DMS153 treated with DMSO at 0.1 percent for 48 hours (cell line): ENCODE results near the gene CCM2.
"Not testable (repeated sequence)": the region's sequence is repeated elsewhere in the genome, so short reads cannot be mapped to it uniquely, and the experiment has no call there.

Source experiments
- DNase-seq: peaks from one replicate; lab custom pipeline; 2025; ENCODE audit not compliant: unreplicated experiment; lab: John Stamatoyannopoulos, UW

Gene CCM2

DNA sequence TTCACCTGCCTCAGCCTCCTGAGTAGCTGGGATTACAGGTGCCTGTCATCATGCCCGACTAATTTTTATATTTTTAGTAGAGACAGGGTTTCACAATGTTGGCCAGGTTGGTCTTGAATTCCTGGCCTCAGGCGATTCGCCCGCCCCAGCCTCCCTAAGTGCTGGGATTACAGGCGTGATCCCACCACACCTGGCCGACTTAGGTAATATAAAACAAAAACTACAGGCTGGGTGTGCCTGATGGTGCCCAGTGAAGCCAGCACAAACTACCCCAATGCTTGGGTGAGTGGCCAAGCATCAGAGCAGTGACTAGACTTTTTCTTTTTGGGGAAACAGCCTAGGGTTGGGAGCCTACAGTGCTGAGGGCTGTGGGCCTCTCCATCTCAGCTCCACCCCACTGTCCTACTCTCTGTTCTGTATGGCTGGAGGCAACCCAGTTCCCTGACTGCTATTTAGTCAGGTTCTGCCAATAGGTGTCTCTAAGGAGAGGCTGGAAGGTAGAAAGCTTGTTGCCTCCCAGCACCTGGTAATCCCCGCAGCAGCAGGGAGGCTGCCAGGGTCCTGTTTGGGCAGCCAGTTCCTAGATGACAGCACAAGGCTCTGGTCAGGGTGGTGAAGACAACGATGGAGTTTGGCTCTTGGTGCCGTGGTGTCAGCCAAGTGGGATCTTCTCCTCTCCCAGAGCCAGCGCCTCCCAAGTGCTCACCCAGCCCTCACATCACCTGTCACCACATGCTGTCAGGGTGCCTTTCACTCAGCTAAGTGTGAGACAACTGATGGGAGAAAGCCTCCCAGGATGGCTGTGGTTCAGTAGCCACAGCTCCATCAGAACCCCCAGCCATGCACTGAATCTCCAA lies 99.2 kb downstream of the CCM2 start:
- DNase-seq: no peak

DNA sequence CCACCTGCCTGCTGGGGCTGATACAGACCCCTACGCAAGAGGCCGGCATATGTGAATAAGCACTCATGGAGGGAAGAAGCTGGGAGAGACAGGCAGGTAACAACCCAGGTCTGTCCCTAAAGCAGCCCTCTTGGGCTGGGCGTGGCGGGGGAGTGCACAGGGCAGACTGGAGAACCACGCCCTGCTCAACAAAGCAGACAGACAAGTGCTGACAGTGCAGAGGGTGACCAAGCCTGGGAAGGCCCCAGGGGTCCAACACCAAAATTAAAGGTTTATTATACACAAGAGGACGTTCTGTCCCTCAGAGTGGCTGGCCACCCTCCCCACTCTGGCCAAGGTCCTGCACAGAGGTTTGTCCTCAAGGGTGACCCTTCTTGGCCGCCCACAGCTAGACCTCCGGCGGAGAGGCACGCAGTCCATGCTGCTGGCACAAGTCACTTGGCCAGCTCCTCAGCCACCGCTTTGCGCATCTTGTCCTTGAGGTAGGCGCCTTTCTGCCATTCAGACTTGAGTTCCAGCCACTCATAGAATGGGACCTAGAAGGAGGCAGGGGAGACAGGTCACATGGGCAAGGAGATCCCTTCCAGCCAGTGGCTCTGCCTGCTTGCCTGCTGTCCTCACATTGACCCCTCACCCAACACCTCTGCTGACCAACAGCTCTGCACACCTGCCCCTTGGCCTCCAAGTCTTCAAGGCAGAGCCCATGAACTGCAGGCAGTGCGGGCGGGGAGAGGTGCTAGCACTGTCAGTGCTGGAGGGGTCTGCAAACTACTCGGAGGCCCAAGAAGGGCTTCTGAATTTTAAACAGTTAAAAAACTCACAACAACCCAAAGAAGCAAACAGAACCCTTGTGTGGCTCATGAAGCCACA lies 100.1 kb downstream of the CCM2 start:
- no peak for DNase-seq

DNA sequence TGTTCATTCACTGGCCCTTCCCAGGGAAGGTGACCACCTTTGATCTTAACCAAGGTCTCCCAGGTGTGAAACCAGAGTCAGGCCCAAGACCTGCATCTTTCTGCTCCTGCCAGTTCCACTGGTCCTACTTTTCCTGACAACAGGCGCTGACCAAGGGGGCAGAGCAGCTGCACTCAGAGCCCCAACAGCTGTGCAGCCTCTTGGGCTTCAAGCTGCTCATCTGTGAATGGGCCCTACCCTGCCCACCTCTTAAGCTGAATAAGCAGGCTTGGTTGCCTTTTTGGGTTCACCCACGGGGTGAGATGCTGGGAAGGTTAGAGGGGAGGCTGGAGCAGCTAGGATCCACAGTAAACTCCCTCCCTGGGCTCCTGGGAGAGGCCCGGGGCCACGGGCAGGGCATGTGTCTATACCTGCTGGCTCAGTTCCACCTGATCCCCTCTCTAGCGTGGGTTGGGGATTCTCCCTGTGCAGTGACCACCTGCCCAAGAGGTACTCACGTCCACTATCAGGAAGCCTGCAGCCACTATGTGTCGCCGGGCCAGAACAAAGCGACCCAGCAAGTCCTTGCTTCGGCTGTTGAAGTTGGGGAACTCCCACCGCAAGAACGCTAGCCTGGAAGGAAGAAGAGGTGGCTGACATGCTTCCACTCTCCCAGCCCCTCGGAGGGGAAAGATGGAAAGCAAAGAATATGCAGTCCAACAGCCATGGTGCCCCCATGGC lies 100.9 kb downstream of the CCM2 start:
- no peak for DNase-seq

DNA sequence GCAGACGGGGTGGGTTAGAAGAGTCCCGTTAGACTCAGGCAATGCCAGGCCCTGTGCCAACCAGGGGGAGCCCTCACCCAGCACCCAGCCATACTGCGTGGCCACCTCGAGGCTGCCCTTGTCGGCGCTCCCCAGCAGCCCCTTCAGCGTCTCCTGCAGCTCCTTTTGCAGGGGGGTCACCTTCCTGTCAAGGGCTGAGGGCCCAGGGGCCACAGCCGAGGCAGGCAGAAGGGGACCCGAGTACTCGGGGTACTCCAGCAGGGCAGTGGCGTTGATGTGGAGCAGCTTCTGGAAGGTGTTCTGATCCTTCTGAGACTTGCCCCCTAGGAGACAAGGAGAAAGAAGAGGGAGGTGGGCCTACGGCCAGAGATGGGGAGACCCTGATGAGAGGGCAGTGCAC lies 101.7 kb downstream of the CCM2 start:
- no peak for DNase-seq

DNA sequence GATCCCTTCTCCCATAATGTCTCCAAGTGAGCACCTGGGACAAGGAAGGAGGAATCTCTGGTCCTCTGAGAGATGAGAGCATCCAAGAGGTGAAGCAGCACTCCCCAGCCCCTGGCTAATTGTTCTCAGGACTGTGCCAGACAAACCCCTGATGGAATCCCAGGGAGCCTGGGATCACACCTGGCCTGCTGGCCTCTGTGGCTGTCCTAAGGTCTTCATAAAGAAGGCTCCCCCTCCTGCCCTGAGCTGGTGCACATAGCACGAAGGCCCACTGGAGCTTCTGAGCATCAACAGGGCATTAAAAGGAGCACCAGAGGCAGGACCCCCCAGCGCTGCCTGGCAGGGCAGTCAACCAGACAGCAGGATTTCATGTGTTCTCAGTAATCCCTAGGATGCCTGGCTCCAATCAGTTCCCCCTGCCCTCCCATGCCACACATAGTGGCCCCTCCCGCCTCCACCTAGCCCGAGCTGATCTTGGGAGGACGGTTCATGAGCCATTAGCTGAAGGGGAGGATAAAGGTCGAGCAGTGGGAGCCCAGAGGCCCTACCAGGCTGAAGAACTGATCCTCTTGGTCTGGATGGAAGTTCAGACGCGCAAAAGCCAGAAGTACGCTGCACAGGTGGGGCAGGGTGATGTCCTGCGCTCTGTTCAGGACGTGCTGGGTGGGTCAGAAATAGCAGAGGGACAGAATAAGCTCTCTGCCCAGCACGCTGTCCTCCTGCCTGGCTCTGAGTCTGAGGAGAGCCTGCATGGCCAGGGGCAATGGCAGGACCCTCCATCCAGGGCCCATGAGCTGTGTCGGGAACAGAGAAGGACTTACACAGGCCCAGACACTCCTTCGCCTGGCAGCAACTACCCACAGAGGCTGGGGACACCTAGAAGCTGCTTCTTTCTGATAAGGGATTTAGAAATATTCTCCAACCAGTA lies 103.0 kb downstream of the CCM2 start:
- DNase-seq: no peak

DNA sequence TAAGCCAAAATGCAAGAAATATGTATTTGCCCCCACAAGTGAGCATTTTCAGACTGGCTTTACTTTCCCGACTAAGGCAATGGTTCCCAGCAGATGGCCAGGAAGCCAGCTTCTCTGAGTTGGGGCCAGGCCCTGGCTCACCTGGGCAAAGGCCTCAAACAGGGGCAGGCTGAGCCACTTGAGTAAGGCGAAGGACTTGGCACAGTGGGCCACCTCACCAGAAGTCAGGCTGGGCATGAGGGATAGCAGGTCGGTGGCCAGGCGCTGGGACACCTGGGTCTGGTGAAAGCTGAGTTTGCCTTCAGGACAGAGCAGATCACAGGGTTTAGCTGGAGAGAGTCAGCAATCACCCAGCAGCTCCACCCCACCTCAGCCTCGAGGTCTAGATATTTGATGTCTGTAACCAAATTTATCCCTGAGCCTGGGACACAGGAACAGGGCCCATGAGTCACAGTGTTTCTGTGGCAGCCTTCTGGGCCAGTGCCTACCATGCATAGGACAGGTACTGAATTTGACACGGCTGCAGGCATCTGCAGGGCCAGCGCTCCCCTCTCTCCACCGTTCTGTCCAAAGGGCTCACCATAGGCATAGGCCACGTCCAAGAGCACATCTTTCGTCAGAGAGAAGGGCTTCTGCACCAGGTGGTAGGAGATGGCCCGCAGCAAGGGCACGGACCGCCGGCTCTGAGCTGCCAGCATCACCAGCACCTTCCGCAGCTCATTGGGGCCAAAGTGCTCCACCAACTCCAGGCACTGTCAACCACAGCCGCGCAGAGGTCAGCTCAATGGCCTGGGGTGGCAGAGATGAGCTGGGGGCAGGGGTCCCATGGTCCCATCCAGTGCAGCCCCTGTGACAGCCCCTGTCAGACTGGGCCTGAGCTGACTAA lies 104.2 kb downstream of the CCM2 start:
- DNase-seq: no peak

DNA sequence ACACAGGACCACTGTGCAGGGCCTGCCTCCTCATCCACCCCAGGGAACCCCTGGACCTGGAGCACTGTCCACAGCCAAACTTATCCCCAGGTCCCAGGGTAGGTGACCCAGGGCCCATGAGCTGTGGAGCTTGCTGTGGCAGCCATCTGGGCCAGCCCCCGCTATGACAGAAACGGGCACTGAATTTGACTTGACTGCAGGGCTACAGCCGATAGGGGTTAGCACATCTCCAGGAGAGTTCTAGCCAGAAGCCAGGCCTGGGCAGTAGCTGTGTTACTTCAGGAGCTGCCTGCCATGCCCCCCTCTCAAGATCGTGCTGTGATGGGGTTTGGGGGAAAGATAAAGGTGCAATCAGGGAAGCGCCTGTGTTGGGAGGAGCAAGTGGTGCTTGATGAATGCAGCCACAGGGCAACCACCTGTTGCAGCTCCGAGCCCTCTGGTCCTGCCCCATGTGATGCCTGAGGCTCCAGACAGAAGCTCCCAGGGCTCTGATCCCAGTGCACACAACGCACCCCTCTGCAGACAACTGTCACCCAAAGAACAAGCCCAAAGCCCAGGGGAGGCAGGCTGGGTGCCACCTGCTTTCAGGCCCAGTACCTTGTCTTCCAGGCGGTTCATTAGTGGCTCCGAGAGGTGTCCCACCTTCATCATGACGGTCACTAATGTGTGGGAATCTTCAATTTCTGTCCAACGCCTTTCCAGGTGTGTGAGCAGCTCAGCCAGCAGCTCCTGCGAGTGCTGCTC lies 105.0 kb downstream of the CCM2 start:
- no peak for DNase-seq

DNA sequence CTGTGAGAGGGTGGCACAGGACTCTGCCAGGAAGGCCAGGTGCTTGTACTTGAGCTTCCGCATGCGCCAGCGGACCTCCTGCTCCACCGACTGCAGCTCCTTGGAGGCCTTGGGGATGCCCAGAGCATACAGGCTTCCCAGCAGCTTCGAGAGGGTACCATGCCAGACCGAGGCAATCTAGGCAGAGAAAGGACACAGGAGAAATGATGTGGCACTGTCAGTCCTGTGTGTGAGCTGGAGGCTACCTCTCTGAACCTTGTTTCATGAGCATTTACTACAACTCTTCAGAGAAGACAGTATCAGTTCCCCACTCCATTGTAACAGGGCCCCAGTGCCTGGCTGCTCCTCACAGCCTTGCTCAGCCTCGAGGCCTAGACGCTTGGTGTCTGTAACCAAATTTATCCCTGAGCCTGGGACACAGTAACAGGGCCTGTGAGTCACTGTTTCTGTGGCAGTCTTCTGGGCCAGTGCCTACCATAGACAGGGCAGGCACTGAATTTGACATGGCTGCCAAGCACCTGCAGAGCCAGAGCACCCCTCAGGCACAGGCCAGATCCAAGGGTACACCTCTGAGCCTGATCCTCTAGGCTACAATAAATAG lies 105.7 kb downstream of the CCM2 start:
- DNase-seq: no peak

DNA sequence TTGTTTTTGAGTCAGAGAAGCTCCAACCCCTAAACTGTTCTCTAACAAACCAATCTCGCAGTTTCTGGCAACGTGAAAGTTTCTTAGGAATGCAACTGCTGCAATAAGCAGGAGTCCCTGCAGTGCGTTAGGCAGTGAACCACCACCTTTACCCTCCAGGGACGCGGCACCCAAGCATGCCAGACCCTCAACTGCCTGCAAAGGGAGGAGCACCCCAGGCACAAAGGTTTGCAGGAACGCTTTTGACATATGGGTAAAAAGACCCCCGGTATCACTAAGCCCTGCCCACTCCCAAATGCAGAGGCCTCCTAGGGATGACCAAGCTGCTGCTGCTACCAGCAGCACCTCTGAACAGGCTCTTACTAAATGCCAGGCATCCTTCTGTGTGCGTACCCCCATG lies 106.8 kb downstream of the CCM2 start:
- DNase-seq: no peak

DNA sequence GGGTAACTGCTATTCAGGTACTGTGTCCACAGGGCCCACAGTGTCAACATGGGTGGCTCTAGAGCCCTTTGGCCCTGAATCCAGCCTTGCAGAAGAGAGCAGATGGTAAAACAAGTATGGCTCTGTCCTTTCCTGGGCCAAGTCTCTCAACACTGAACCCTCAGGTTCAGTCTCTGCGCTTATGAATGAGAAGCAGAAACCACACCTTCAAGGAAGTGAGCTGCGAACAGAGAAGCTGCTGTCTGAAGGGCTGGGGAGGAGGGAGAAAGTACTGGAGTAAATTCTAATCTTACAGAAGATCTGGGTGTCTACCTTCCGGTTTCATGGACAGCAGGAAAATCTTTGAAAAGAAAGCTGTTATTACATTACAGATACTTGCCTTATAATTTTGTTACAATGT lies 107.4 kb downstream of the CCM2 start:
- DNase-seq: no peak

DNA sequence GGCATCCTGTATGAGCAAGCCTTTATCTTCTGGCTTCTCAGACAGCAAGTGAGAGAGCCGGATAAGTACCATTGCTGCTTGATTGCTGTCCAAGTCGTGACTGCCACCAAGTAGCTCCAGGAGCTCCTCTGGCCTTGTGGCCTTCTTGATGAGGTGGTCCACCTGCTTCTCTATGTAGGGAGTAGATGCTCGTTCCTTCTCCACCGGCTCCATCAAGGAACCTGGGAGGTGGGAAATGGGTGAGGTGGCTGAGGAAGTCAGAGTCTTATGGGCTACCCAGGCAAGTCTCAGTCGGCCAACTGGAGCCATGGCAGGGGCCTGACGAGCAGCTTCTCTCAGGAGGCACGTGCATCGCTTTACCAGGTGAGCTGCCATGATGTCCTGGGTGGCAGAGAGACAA lies 108.9 kb downstream of the CCM2 start:
- DNase-seq: no peak

DNA sequence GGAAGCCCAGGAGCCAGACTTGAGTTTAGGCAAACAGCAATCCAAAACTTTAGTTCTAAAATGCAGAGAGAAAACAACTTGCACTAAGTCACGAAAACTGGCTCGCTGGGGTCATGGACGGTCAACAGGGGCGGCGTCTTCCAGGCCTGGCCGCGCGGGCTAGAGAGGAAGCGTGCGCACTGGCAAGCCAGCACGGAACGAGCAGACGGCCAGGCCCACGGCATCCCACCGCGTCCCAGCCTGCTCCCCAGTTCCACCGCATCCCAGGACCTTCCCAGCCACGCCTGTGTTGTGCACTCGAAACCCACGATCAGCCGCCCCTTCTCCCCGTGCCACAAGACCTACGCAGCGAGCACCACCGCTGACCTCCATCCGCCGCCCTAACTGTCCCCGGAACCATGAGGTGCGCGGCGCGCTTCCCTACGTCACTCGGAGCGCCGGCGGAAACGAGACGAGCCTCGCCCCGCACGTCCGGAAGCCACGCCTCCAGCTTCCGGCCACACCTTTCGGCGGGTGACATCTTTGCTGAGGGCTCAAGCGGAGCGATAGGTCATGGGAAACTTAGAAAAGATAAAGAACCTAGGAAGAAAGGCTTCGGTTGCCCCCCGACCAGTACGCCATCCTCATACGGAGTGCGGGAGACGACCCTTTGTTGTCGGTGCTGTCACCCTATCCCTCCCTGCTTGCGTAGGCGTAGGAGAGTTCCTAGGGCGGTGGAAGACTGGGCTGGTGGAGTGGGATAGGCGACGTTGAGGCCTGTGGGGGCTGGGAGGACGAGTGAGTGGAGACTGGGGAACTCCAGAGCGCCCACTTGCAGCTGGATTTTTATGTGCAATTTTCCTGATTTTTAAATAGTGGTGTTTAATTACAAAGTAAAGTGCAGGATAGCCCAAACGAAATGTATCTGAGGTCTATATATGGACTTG lies 111.6 kb downstream of the CCM2 start, which contains the start of gene TBRG4:
TSS of gene TBRG4 (minus strand) at position 400 of the 926 bp plus-strand sequence. CDS start 2,460 bp downstream, outside the sequence.
- peak; percentile 93 for DNase-seq

DNA sequence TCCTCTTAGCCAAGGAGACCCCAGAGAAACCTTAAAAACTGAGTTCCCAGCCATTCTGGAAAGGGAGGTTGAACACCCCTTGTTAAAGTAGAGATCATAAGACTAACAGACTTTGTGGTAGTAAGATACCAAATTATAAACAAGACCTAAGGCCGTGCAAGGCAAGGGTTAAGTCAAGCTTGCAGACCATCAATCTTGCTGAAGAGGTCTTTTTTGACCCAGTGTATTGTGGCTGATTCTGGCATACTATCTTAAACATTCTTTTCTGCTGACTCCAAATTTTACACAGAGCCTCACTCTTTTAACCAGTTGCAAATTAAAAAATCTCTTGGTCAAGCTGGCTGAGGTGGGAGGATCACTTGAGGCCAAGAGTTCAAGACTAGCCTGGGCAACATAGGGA lies 112.6 kb downstream of the CCM2 start:
- no peak for DNase-seq

DNA sequence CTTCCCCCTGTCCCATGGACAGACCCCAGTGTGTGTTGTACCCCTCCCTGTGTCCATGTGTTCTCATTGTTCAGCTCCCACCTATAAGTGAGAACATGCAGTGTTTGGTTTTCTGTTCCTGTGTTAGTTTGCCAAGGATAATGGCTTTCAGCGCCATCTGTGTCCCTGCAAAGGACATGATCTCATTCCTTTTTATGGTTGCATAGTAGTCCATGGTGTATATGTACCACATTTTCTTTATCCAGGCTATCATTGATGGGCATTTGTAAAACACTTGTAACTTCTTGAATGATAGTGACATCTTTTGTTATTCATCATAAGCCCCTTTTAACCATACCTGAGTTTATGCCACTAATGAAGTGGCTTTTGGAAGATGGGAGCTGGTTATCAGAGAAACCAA lies 114.3 kb downstream of the CCM2 start:
- DNase-seq: not testable (repeated sequence)

DNA sequence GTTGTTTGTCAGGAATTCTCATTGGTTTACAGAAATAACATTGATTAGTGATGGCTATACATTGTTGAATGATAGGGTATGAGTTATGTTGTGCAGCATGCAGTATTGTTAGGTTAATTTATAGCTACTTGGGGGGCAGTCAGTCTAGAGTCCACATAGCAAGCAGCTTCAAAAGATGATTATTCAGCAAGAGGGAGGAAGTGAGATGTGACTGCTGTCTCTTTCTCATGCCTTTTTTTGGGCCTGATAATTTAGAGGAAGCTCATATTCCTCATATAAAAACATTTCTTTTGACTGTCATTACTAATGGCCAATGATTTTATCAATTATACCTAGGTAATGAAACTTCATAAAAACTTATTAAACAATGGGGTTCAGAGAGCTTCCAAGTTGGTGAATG lies 114.9 kb downstream of the CCM2 start:
- no peak for DNase-seq

DNA sequence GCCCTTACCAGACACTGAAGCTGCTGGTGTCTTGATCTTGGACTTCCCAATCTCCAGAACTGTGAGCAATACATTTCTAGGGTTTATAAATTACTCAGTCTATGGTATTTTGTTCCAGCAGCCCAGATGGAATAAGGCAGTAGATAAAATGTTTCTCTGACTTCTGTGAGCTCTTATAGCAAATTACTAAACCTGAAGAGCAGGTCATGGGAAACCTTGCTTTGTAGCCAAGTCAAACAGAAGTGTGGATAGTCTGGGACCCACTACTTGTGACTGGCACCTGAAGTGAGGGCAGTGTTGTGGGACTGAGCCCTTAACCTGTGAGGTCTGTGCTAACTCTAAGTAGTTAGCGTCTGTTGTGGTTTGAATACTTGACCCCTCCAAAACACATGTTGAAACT lies 116.0 kb downstream of the CCM2 start:
- no peak for DNase-seq

DNA sequence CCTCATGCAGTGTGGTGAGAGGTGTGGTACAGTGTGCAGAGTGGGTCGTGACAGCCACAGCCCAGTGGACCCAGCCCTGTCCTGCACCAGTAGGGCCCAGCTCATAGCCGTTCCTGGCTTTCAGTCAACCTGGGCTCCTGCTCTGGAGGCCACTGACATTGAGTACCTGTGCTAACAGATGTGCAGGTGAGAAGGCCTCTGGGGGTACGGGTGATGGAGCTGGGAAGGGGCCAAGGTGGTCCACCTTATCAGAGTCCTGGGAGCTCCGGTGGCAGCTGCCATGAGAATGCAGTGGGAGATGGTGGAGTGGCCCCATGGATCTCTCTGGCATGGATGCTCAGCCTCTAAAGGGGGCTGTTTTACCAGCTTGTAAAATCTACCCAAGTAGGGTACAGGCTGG lies 117.6 kb downstream of the CCM2 start:
- no peak for DNase-seq
